Glutamatergic neuron (in vitro differentiated cells): ENCODE results near the gene JAG1. TPM values are rescaled to one million over a fixed set of nuclear protein-coding genes. Genes with fewer than 3 reads are reported as not detected.

Experiments used
- DNase-seq: peaks from one replicate; pipeline ENCODE4 v3.0.0; 2022
- H3K27ac Mint-ChIP-seq: one replicate; pipeline ENCODE4 v1.8.0; 2020; ENCODE audit warnings: mild to moderate bottlenecking, mixed read lengths, inconsistent platforms; ENCODE audit not compliant: unreplicated experiment
- H3K27me3 Mint-ChIP-seq: one replicate; pipeline ENCODE4 v1.8.0; 2020; ENCODE audit warnings: mild to moderate bottlenecking, moderate library complexity, mixed read lengths, inconsistent platforms; ENCODE audit not compliant: unreplicated experiment
- H3K36me3 Mint-ChIP-seq: one replicate; pipeline ENCODE4 v1.8.0; 2020; ENCODE audit warnings: mild to moderate bottlenecking, mixed read lengths, inconsistent platforms; ENCODE audit not compliant: unreplicated experiment
- H3K4me1 Mint-ChIP-seq: one replicate; pipeline ENCODE4 v1.8.0; 2020; ENCODE audit warnings: mild to moderate bottlenecking, low read depth, mixed read lengths, inconsistent platforms; ENCODE audit not compliant: unreplicated experiment
- H3K4me3 Mint-ChIP-seq: one replicate; pipeline ENCODE4 v1.8.0; 2020; ENCODE audit warnings: mild to moderate bottlenecking, mixed read lengths, inconsistent platforms; ENCODE audit not compliant: unreplicated experiment
- H3K9me3 Mint-ChIP-seq: one replicate; pipeline ENCODE4 v1.8.0; 2020; ENCODE audit warnings: mild to moderate bottlenecking, moderate library complexity, mixed read lengths, inconsistent platforms; ENCODE audit not compliant: unreplicated experiment
- CTCF ChIP-seq: fragments of 200-600 bp; sonication (generic); IDR thresholded peaks from one replicate; pipeline ENCODE4 v1.5.0; 2021; ENCODE audit not compliant: partially characterized antibody, unreplicated experiment
- total RNA-seq: library from RNA; stranded (reverse); fragmentation: NEBNext Ultra II Directional; extraction: Animal tissue kit (Norgen Biotek cat#: 25700); gene quantifications from one replicate; pipeline ENCODE4 v1.2.1, GENCODE V29; 2021; ENCODE audit not compliant: unreplicated experiment

JAG1 gene
- total RNA-seq, 1 donor from 2014 or later: 11.4 TPM

GRCh38 chr20:10670501-10671220 lies 3.1 kb downstream of the JAG1 start:
- Mint-ChIP-seq H3K9me3 (peaks cover 4% of the 10 kb centered on the region), H3K27ac (no peak overlapping the region), H3K4me3 (peak overlapping the region; percentile 70), H3K36me3 (no peaks in the 10 kb centered on the region), H3K27me3 (peaks cover 5% of the 10 kb centered on the region), H3K4me1 (peaks cover 17% of the 10 kb centered on the region)
- TF ChIP-seq CTCF: no peak
- DNase-seq: no peak

GRCh38 chr20:10669843-10670446 lies 3.9 kb downstream of the JAG1 start:
- H3K27me3 Mint-ChIP-seq: peaks cover 2% of the 10 kb centered on the region
- TF ChIP-seq CTCF: no peak
- H3K36me3 Mint-ChIP-seq: no peaks in the 10 kb centered on the region
- H3K4me1 Mint-ChIP-seq: peaks cover 21% of the 10 kb centered on the region
- H3K27ac Mint-ChIP-seq: no peak overlapping the region
- no peak for DNase-seq
- peaks cover 2% of the 10 kb centered on the region for H3K9me3 Mint-ChIP-seq
- no peak overlapping the region for H3K4me3 Mint-ChIP-seq

- no peaks in the 10 kb centered on the region for H3K36me3 Mint-ChIP-seq
- H3K4me1 Mint-ChIP-seq: peaks cover 24% of the 10 kb centered on the region
- H3K9me3 Mint-ChIP-seq: peaks cover 2% of the 10 kb centered on the region
- no peak overlapping the region for H3K27ac Mint-ChIP-seq
- DNase-seq: no peak
- peaks cover 2% of the 10 kb centered on the region for H3K27me3 Mint-ChIP-seq
- no peak for TF ChIP-seq CTCF
- no peak overlapping the region for H3K4me3 Mint-ChIP-seq
These were observed 5.0 kb downstream of the JAG1 start for GRCh38 chr20:10668677-10669368.

GRCh38 chr20:10667560-10668167 lies 6.1 kb downstream of the JAG1 start:
- H3K9me3 Mint-ChIP-seq: peaks cover 2% of the 10 kb centered on the region
- H3K36me3 Mint-ChIP-seq: no peaks in the 10 kb centered on the region
- H3K4me3 Mint-ChIP-seq: no peak overlapping the region
- peaks cover 2% of the 10 kb centered on the region for H3K27me3 Mint-ChIP-seq
- H3K27ac Mint-ChIP-seq: no peak overlapping the region
- DNase-seq: no peak
- no peak for TF ChIP-seq CTCF
- peaks cover 24% of the 10 kb centered on the region for H3K4me1 Mint-ChIP-seq
